Testis (tissue), 2 donors: Measurements from ENCODE around the gene TNPO1.

ENCODE experiments used
- CTCF ChIP-seq, 3 experiments: fragments of 450-650 bp in 2 of 3; fragments of 200-600 bp in 1 of 3; sonication (generic) in 1 of 3; IDR thresholded peaks; one replicate each; pipeline ENCODE4 v1.5.1; 2016 to 2019; ENCODE audit warnings: antibody characterized with exemption in 3 of 3, mild to moderate bottlenecking in 2 of 3, moderate library complexity in 1 of 3
- POLR2A ChIP-seq: fragments of 450-650 bp; IDR thresholded peaks from one replicate; pipeline ENCODE4 v1.6.1; 2017; ENCODE audit warnings: antibody characterized with exemption, mild to moderate bottlenecking, moderate library complexity

GRCh38 chr5:72855821-72856220 is 39.4 kb downstream of the TNPO1 start:
- TF ChIP-seq CTCF (IDR thresholded peaks at IDR 0.05) (no peak), POLR2A (no peak)
